ENCODE results near the gene JPH2.
A peak's percentile ranks its signal among the peaks of the same experiment; 100 is the strongest.

JPH2 gene

DNA sequence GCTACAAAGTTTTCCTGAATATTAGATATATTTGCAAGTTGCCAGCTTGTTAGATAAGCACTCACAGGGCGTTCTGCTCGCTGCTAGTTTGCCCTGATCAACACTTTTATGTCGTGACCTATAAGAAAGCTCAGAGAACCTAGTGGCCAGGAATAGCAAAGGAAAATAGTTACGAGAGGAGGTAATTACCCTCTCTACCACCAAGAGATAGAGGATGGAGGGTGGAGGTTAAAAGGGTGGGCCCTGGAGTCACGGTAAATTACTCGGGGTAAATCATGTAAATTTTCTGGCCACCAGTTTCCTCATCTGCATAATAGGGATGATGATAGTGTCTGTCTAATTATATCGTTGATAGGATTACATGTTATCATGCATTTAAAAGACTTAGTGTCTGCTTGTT lies 87.2 kb downstream of the JPH2 start:
- no peak for DNase-seq (ENCODE audit: low read depth)

DNA sequence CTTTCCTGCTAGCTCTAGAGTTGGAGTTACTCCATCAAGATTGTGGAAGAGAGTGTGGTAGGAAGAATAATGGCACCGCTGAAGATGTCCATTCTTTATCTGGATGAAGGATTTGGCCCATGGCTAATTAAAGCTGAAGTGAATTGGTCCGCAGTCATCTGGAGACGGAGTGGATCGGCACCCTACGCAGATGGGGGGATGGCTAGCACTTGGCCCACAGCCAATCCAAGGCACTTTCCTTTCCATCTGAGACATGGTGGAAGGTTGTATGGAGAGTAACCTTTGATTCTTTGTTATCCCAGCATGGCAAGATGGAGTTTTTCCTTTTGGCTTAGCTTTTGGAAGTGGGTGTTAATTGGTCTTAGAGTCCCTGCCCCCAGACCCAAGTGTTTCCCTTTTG lies 88.3 kb downstream of the JPH2 start:
- DNase-seq (ENCODE audit: low read depth), result no peak

GRCh38 chr20:44098256-44098630 lies 88.7 kb downstream of the JPH2 start:
- no peak for DNase-seq (ENCODE audit: low read depth)

GRCh38 chr20:44097521-44098255 lies 89.3 kb downstream of the JPH2 start:
- DNase-seq (ENCODE audit: low read depth), result no peak

DNA sequence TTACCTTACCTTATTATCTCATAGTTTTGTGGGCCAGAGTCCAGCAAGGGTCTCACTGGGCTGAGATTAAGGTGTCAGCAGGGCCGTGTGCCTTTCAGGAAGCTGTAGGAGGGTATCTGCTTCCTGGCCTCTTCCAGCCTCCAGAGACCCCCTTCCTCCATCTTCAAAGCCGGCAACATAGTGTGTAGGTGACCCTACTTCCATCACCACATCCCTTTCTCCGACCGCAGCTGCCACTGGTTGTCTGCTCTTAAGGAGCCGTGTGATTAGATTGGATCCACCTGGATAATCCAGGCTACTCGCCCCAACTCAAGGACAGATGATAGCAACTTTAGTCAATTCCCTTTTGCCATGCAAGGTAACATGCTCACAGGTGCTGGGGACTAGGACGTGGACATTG lies 91.2 kb downstream of the JPH2 start:
- DNase-seq (ENCODE audit: low read depth), result no peak

DNA sequence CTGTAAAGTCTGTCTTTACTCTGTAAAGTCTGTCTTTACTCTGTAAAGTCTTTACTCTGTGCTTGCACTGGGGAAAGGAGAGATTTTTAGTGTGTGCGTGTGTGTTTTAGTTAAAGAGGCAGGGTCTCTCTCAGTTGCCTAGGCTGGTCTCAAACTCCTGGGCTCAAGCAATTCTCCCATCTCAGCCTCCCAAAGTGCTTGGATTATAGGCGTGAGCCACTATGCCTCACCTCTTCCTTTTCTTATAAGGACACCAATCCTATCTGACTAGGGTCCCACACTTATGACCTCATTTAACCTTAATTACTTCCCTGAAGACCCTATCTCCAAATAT lies 93.8 kb downstream of the JPH2 start:
- DNase-seq (ENCODE audit: low read depth), result no peak

GRCh38 chr20:44092551-44093248 lies 94.3 kb downstream of the JPH2 start:
- DNase-seq (ENCODE audit: low read depth), result no peak

DNA sequence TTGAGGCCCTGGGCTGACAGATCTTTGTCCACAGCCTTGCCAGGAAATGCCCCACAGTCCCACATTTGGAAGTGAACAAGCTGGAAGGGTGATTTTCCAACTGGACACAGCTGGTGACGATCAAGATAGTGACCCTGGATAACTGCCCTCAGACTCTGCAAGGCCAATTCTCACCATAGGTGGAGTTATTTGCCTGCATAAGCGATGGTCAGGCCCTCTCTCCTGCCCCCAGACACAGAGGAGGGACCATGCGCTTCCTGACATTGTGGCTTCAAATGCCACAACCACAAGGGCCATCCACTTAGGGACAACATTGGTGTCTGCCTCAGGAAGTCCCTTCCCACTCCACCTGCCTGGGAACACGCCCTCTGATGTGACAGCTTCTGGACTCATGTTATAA lies 96.0 kb downstream of the JPH2 start:
- no peak for DNase-seq (ENCODE audit: low read depth)

DNA sequence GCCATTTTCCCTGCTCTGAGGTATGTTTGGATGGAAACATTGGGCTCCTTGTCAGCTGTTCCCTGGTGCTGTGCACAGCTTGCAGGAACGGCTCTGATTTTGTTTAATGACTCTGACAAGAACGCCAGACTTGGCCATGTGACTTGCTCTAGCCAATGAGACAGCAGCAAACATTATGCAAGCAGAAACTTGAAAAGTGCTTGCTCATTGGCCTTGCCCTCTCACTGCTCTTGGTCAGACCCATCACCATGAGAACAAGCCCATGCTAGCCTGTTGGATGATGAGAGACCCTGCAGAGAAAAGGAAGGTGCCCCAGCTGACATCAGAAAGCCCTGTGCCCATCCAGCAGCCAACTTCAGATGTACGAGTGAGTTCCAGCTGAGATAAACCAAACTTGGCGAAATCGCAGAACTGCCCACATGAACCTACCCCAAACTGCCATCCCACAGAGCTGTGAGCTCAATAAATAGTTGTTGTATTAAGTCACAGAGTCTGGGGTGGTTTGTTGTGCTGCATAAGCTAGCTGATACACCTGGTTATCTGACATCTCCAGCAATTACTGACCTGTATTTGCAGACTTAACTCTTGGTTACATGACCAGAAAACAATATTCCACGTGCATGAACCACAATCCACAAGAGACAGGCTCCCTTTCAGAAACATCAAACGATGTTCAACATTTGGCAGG lies 96.9 kb downstream of the JPH2 start:
- peak; percentile 30 for DNase-seq (ENCODE audit: low read depth)

DNA sequence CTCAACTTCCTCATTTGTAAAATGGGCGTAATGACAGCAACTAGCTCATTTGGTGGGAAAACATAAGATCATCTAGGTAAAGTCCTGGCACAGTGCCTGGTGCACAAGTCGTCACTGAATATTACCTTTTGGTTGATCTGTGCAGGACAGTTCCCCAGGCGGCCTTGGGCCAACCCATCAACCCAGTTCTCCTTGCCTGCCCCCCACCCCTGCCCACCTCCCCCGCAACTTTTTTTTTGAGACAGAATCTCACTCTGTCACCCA lies 99.2 kb downstream of the JPH2 start:
- no peak for DNase-seq (ENCODE audit: low read depth)

- DNase-seq (ENCODE audit: low read depth), result no peak
These were observed 99.7 kb downstream of the JPH2 start for GRCh38 chr20:44087051-44087856.

DNA sequence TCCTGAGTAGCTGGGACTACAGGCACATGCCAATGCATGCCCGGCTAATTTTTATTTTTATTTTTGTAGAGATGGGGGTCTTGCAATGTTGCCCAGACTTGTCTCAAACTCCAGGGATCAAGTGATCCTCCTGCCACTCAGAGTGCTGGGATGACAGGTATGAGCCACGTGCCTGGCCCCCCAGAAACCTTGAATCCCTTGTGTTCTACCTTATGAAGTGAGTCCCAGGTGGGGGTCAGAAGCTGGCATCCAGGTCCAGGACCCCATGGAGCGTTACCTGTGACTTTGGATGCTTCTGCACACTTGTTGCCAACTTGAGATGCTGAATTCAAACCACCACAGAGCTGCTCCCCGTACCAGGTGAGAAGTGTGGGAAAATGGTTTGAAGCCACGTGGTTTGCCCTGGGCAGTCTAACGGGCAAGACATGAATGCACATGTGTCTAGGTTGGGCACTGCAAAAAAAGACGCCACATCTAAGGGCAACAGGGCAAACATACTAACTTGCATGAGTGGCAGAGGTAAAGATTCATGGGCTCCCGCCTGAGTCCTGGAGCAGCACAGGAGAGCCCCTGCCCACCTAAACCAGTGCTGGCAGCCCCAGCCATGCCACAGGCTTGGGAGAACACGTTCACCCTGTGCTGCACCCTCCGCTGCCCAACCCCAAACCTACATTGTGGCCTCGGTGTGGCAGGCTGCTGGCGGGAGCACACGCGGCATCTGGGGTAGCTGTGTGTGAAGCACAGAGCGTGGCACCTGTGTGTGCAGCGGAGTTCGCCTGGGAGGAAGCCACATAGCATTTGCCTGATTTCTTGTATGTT lies 101.2 kb downstream of the JPH2 start:
- no peak for DNase-seq (ENCODE audit: low read depth)

GRCh38 chr20:44084891-44085290 lies 102.1 kb downstream of the JPH2 start:
- no peak for DNase-seq (ENCODE audit: low read depth)

- DNase-seq (ENCODE audit: low read depth), result no peak
These were observed 102.5 kb downstream of the JPH2 start for GRCh38 chr20:44084439-44084838.

DNA sequence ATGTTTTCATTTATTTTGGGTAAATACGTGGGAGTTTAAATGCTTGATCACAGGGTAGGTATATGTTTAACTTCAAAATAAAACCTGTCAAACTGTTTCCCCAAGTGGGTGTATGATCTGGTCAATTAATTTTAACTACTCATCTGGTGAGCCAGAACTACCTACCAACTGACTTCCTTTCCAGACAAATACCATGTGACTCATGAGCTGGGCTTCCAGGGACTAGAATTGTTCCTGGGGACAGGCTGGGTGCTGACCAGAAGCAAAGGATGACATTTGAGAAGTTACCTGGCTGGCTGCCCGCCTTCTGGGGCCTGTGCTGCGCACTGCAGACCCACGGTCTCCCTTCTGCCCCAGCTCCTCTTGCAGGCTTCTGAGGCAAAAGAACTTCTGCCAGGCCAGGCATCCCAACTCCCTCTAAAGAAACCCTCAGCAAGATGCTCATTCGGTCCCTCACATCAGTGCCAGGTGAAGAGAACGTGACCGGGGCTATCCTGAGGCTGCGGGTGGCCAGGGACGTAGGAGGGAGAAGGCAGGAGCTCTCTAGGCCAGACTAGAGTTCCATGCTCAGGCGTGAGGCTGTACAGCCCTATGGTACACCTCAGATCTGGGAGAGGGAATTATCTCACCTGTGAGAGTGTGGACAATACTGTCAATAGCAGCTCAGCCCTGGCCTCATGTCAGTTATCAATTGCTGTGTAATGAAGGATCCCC lies 103.6 kb downstream of the JPH2 start:
- DNase-seq (ENCODE audit: low read depth), result no peak

DNA sequence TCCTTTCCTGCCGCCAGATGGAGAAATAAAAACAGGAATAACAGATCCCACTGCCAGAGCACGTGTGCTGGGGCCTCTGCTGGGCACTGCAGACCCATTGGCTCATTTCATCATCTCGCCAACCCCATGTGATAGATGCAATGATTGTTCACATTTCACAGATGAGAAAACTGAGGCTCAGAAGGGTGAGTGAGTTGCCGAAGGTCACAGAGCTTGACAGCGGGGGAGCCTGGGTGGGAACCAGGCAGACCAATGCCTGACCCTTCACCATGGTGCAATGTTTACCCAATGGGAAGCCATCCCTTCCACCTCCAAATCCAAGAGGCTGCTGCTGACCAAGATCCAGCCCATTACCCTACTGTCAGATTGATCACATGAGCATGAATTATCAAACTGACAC lies 105.1 kb downstream of the JPH2 start:
- DNase-seq (ENCODE audit: low read depth), result no peak

DNA sequence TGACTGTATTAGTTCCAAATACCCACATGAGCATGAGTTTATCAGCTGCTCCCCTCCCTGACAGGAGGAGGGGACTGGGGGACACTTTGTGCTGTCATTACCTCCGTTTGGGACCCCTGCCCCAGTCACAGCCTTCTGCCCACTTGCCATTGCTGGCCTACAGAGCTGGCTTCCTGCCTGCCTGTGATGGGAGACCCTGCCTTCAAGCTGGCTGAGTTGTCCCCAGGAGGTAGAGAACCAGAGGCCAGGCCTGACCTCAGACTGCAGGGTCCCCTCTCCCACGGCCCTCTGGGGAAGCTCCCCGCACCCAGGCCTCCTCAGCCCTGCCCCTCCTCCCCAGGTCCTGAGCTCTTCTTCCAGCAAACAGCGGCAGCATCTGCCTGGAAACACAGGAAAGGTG lies 105.5 kb downstream of the JPH2 start:
- no peak for DNase-seq (ENCODE audit: low read depth)

DNA sequence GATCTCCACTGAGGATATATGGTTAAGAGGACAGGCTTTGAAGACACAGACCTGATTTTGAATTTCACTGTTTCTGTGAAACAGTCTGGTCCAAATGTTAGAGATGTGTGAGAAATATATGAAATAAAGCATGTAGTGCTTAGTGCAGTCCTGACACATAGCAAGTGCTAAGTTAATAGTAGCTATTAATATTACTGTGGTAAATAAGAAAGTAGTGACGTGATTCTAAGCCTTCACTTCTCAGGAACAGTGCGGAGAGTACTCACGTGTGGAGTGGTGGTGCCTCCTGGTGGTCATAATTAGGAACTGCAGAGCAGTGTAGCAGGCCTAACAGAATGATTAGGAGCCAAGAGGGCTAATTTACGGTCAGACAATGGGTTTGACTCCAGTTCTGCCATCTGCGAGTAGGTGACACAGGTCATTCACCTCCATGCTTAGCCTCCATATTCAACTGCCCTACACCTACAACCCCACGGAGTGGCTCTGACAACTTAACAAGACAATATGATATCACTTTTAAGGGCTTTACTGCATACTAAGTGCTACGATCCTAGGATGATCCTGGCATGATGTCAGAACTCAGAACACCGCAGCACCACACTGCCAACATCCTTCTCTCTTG lies 106.2 kb downstream of the JPH2 start:
- DNase-seq (ENCODE audit: low read depth), result peak; percentile 70

- DNase-seq (ENCODE audit: low read depth), result no peak
These were observed 106.9 kb downstream of the JPH2 start for GRCh38 chr20:44080064-44080463.

GRCh38 chr20:44079291-44079690 lies 107.7 kb downstream of the JPH2 start:
- no peak for DNase-seq (ENCODE audit: low read depth)

DNA sequence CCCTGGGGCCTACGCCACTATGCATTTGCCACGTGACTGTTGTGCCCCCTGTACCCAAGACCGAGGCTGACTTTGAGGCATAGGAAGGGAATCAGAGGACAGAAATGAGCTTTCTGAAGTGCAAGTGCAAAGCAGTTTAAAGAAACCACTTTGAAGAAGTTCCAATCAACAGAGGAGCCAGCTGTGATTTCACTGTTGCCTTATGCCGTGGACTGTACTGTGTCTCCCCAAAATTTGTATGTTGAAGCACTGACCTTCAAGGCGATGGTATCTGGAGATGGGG lies 111.1 kb downstream of the JPH2 start:
- DNase-seq (ENCODE audit: low read depth), result no peak

All from HS-5 (cell line).